DLD1 (cell line): ENCODE results near the gene REM2.

Experiments used
- in situ Hi-C: cut with HindIII; loops from 2 replicates; pipeline ENCODE4 v1.10.0; 2017; ENCODE audit warnings: low sequenced_read_pairs

REM2 gene

GRCh38 chr14:22926316-22926715 is 43.3 kb downstream of the REM2 start:
- in situ Hi-C loops: no loop called here

DNA sequence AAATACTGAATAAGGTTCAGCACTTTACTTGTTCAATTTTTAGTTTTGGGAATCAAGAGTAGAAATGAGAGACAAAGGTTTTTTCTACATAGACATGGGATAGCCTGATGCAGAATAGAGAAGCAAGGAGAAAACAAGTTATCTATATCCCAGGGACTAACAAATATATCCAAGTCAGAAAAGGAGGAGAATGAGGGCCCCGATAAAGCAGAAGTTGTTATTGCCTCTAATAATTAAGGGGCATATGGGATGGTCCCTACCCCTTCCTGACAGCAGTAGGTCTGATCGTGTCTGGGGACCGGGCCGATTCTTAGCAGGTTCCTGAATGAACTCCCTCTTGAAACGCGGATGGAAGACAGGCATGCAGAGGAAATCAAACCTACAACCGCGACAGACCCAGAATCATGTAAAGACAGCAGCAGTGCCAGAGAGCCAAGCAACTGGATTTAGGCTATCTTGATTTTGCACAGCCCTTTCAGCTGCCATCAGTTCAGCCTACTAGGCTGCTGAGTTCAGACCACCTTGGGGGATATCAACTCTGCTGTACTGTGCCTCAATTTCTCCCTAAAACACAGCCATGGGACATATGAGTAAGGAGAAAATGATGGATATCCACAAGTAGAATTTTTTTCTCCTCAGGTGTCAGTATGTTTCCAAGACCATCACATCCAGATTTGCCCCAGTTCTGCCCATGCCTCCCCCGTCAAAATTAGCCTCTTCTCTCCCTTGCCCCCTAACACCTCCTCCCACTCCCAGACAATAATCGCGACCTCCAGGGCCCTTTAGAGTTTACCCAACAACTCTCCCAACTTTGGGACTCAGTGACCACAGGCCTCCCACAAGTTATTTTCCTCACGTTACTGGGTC is 45.4 kb downstream of the REM2 start:
- in situ Hi-C loops: no loop called here

- in situ Hi-C loops: no loop called here
Observed at GRCh38 chr14:22929104-22929960, 46.3 kb downstream of the REM2 start, which contains the start of gene PRMT5. Gene PRMT5, minus strand, starts transcription at chr14:22929376. Its CDS starts 15 bp downstream, at chr14:22929361.

DNA sequence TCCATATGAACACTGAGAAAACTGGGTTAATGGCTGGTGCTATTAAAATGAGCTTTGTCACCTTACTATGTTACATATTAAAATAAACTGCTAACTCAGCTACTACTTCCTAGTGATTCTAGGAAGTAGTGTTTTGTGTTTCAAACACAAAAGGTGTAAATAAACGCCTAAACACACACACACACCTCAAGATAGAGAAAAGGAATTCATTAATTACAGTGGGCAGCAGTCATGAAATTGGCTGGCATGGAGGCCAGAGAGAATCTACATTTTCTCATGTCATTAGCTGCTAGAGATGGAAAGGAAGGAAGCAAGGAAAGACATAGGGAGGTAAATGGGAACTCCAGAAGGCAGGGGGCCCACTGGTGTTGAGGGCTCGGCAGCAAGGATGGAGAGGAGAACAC is 46.9 kb downstream of the REM2 start:
- in situ Hi-C loops: no loop called here

GRCh38 chr14:22932146-22932545 is 49.1 kb downstream of the REM2 start:
- in situ Hi-C loops: no loop called here

DNA sequence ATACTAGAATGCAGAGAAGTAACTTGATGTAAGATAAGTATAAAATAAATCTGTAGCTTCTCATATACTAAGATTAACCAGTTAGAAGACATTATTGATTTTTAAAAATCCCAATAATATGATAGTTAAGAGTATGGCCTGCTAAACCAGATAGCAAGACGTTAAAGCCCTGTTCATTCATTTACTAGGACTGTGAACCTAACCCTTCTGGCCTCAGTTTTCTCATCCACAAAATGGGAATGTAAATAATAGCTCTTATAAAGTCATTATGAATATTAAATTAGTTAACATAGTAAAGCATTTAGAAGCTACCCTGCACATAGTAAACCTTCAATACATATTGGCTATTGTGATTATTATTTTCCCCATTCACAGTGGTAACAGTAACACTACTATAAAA is 52.1 kb downstream of the REM2 start:
- in situ Hi-C loops: no loop called here
